HepG2 (cell line): Measurements from ENCODE around the gene SPNS2. TPM values are rescaled to one million over a fixed set of nuclear protein-coding genes. Genes with fewer than 3 reads are reported as not detected.

ENCODE experiments used
- FOXA1 ChIP-seq, 2 experiments: fragments of 450-650 bp in 1 of 2; sonication (generic) in 1 of 2; formaldehyde crosslinking in 1 of 2; IDR thresholded peaks; 2 replicates each; pipeline versions ENCODE4 v1.4.0 to v1.6.1; 2016 to 2020; ENCODE audit warnings: missing genetic modification reagents in 1 of 2
- PCBP1 ChIP-seq: fragments of 200-400 bp; formaldehyde crosslinking; IDR thresholded peaks from 2 replicates; pipeline ENCODE4 v1.6.1; 2017; ENCODE audit warnings: mild to moderate bottlenecking, low read depth, low read length, borderline replicate concordance
- RBFOX2 ChIP-seq: fragments of 200-400 bp; formaldehyde crosslinking; IDR thresholded peaks from 2 replicates; pipeline ENCODE4 v1.6.1; 2017; ENCODE audit warnings: low read depth, mild to moderate bottlenecking, low read length
- SOX5 ChIP-seq: IDR thresholded peaks from 2 replicates; pipeline ENCODE4 v1.6.1; 2016; ENCODE audit warnings: borderline replicate concordance
- ZBTB26 ChIP-seq: IDR thresholded peaks from 2 replicates; pipeline ENCODE4 v1.6.1; 2016; ENCODE audit warnings: missing compliant biosample characterization, missing genetic modification reagents, borderline replicate concordance
- ZFP62 ChIP-seq: sonication (generic); formaldehyde crosslinking; IDR thresholded peaks from 2 replicates; pipeline ENCODE4 v1.4.0; 2020; ENCODE audit warnings: missing genetic modification reagents
- ZMYM4 ChIP-seq: sonication (generic); formaldehyde crosslinking; IDR thresholded peaks from 2 replicates; pipeline ENCODE4 v1.8.1; 2023; ENCODE audit warnings: mild to moderate bottlenecking, missing genetic modification reagents
- ZNF34 ChIP-seq: sonication (generic); formaldehyde crosslinking; IDR thresholded peaks from 2 replicates; pipeline ENCODE4 v1.4.0; 2020; ENCODE audit warnings: mild to moderate bottlenecking, missing genetic modification reagents, borderline replicate concordance
- ZNF414 ChIP-seq: sonication (generic); formaldehyde crosslinking; IDR thresholded peaks from 2 replicates; pipeline ENCODE4 v1.5.0; 2020; ENCODE audit warnings: missing genetic modification reagents
- ZNF709 ChIP-seq: sonication (generic); formaldehyde crosslinking; IDR thresholded peaks from 2 replicates; pipeline ENCODE4 v1.5.0; 2020; ENCODE audit warnings: mild to moderate bottlenecking, missing genetic modification reagents
- polyA plus RNA-seq, 8 experiments: library from polyadenylated mRNA; depleted of rRNA in 3 of 8; stranded (reverse) in 7 of 8; unstranded in 1 of 8; fragments of >200 nt; fragmentation: Illumina TruSeq in 4 of 8; extraction: Trizol in 4 of 8; gene quantifications; 2 replicates each; pipeline versions ENCODE4 v1.2.1 to v1.2.3, GENCODE V29; 2011 to 2016; ENCODE audit warnings: low read depth in 4 of 8, missing spikeins in 1 of 8, mixed read lengths in 1 of 8; ENCODE audit not compliant: insufficient read depth in 1 of 8
- total RNA-seq, 5 experiments: library from RNA; depleted of rRNA; stranded (reverse); fragments of >200 nt; fragmentation: Illumina TruSeq; extraction: Trizol; gene quantifications; 2 replicates each; pipeline ENCODE4 v1.2.3, GENCODE V29; 2016; ENCODE audit warnings: low read depth in 1 of 5

SPNS2 gene
- total and polyA plus RNA-seq, 2 of the 13 experiments (the other 11 are each of a cell fraction or from before 2014, with no cell fraction given), result 0.01 TPM; not detected in 1

GRCh38 chr17:4530799-4531730 is 32.4 kb downstream of the SPNS2 start (continued):
- no peak for TF ChIP-seq ZBTB26 (CRISPR knock-in tag)
- TF ChIP-seq RBFOX2, result no peak
- no peak for TF ChIP-seq ZNF709 (CRISPR knock-in tag)
- TF ChIP-seq ZMYM4 (CRISPR knock-in tag), result no peak
- no peak for TF ChIP-seq PCBP1
- no peak for TF ChIP-seq ZNF414 (CRISPR knock-in tag)
- no peak for TF ChIP-seq FOXA1 (IDR thresholded peaks at IDR 0.05)
- no peak for TF ChIP-seq FOXA1 (CRISPR knock-in tag; IDR thresholded peaks at IDR 0.05)
- TF ChIP-seq SOX5 (CRISPR knock-in tag), result no peak
- TF ChIP-seq ZFP62, result no peak
- TF ChIP-seq ZNF34 (CRISPR knock-in tag), result no peak
